Measurements from ENCODE around the gene SPEM1. TPM values are rescaled to one million over a fixed set of nuclear protein-coding genes. Genes with fewer than 3 reads are reported as not detected.

Gene SPEM1
- total and polyA plus RNA-seq, 5 donors = not detected

- Histone ChIP-seq H3K27me3 (ENCODE audit: control insufficient read depth, insufficient read depth) (no peaks in the 10 kb centered on the region), H3K27ac (ENCODE audit: low read length) (no peak overlapping the region), H3K9me3 (ENCODE audit: control insufficient read depth, low read length) (no peaks in the 10 kb centered on the region), H3K4me1 (ENCODE audit: control insufficient read depth, insufficient read depth, low read length) (no peaks in the 10 kb centered on the region), H3K4me3 (ENCODE audit: low read length) (no peak overlapping the region)
- 96% methylated on average over 10 of the region's 10 CpGs for WGBS
- DNase-seq = peak in 1 of 3 donors; percentile 34
- ATAC-seq = no peak
- intact Hi-C loops (cut with DNase I) = no loop called here
These were observed 31.3 kb upstream of the SPEM1 start for GRCh38 chr17:7388856-7389255.

DNA sequence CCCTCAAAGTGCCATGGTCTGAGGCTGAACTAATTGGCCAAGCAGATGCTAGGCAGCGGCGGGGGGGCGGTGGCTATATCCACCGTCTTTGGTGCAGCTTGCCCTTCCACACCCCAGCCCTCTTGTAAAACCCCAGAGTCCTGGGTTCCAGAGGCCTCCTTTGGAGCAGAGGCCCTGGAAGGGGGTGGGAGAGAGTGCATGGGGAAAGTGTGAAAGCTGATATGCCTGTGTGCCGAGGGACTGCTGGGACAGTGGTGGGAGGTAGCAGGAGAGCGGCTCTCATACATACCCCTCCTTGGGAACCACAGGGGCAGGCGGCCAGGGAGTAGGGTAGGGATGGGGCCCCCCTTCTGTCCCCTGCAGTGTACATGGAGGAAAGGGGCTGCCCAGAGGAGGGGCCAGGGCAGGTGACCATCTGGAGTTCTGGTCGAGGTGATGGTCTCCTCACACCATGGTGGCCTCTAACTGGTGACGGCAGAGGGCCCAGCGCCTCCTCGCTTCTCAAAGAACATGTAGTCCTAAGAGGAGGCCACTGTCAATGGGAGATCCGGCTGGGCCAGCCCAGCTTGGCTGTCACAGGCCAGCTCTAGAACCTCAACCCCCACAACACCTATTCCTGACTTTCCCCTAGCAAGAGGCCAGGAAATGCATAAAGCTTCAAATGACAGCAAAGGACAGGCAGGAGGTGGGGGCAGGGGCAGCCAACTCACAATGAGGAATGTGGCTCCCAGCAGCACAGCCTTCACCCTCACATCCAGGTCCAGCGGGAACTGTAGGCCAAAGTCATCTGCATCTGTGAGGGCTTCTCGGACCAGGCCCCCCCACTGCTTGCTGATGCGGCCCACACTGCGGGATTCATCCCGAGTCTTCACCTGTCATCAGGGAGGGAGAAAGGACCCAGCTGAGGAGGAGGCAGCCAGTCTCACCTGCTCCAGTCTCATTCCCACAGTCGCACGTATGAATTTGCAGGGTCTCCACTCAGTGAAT lies 29.9 kb upstream of the SPEM1 start:
- H3K4me1 ChIP-seq (ENCODE audit: control insufficient read depth, insufficient read depth, low read length) = no peaks in the 10 kb centered on the region
- 85% methylated on average over 19 of the region's 19 CpGs for WGBS

GRCh38 chr17:7391307-7391706 lies 28.8 kb upstream of the SPEM1 start:
- H3K4me3 ChIP-seq (ENCODE audit: low read length) = no peak overlapping the region
- H3K27me3 ChIP-seq (ENCODE audit: control insufficient read depth, insufficient read depth) = no peaks in the 10 kb centered on the region
- WGBS = 50% methylated on average over 2 of the region's 2 CpGs
- intact Hi-C loops (cut with DNase I) = loop anchor here in 1 of 4 donors (5.0 kb wide), 1 partner anchor 96 kb away; no protein-coding TSS in a partner anchor
- DNase-seq (peak in 1 of 3 donors; percentile 6), ATAC-seq (no peak)
- no peaks in the 10 kb centered on the region for H3K4me1 ChIP-seq (ENCODE audit: control insufficient read depth, insufficient read depth, low read length)
- H3K27ac ChIP-seq (ENCODE audit: low read length) = no peak overlapping the region
- H3K9me3 ChIP-seq (ENCODE audit: control insufficient read depth, low read length) = no peaks in the 10 kb centered on the region

More for the DNA sequence above, 29.9 kb upstream of the SPEM1 start:
- Histone ChIP-seq H3K27me3 (ENCODE audit: control insufficient read depth, insufficient read depth) (no peaks in the 10 kb centered on the region), H3K4me3 (ENCODE audit: low read length) (no peak overlapping the region), H3K27ac (ENCODE audit: low read length) (no peak overlapping the region), H3K9me3 (ENCODE audit: control insufficient read depth, low read length) (no peaks in the 10 kb centered on the region)
- ATAC-seq (no peak), DNase-seq (peak in 1 of 3 donors; percentile 44)
- intact Hi-C loops (cut with DNase I) = loop anchor here in 1 of 4 donors (5.0 kb wide), 1 partner anchor 97 kb away; no protein-coding TSS in a partner anchor

DNA sequence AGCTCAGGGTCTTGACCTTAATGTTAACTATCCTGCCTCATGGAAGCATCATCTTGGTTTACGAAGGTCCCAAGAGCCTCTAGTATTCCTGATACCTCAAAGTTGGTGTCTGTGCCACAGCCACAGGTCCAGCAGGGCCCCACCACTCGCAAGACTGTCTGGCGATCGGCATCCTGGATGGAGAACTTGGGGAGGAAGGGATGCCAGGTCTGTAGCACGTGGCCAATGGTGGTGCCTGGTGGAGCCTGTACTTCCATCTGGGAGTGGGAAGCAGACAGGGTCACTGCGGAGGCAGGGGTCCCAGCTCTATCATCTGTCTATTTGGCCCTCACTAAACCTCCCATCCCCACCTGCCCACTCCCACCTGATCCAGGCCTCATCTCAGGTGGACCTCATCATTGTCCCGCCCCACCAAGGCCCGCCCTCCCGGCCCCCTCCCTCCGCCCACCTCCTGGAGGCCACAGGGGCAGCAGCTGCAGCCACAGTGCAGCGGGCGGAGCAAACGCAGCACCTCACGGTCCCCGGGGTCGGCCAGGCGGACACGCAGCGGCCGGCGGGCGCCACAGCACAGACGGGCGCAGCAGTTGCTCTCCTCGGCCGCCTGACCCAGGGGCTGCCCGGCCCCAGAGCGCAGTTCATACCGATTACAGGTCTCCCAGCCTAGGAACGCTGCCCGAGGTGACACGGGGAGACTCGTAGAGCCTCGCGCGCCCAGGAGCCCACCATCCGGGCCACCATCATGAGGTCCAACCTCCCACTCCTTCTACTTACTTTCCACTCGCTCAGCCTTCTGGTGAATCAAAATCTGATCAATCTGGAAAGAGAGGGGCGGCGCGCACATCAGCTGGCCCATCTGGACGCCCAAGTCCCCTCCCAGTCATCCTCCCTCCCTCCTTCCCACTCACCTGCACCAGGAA lies 27.2 kb upstream of the SPEM1 start:
- ATAC-seq = no peak
- peak in 1 of 3 donors; percentile 52 for DNase-seq
- intact Hi-C loops (cut with DNase I) = loop anchor here in 1 of 4 donors (5.0 kb wide), 1 partner anchor 94 kb away; no protein-coding TSS in a partner anchor
- no peaks in the 10 kb centered on the region for H3K27me3 ChIP-seq (ENCODE audit: control insufficient read depth, insufficient read depth)
- no peaks in the 10 kb centered on the region for H3K9me3 ChIP-seq (ENCODE audit: control insufficient read depth, low read length)
- 74% methylated on average over 42 of the region's 42 CpGs for WGBS
- no peak overlapping the region for H3K27ac ChIP-seq (ENCODE audit: low read length)
- H3K4me3 ChIP-seq (ENCODE audit: low read length) = peak overlapping the region; percentile 92
- H3K4me1 ChIP-seq (ENCODE audit: control insufficient read depth, insufficient read depth, low read length) = no peaks in the 10 kb centered on the region

DNA sequence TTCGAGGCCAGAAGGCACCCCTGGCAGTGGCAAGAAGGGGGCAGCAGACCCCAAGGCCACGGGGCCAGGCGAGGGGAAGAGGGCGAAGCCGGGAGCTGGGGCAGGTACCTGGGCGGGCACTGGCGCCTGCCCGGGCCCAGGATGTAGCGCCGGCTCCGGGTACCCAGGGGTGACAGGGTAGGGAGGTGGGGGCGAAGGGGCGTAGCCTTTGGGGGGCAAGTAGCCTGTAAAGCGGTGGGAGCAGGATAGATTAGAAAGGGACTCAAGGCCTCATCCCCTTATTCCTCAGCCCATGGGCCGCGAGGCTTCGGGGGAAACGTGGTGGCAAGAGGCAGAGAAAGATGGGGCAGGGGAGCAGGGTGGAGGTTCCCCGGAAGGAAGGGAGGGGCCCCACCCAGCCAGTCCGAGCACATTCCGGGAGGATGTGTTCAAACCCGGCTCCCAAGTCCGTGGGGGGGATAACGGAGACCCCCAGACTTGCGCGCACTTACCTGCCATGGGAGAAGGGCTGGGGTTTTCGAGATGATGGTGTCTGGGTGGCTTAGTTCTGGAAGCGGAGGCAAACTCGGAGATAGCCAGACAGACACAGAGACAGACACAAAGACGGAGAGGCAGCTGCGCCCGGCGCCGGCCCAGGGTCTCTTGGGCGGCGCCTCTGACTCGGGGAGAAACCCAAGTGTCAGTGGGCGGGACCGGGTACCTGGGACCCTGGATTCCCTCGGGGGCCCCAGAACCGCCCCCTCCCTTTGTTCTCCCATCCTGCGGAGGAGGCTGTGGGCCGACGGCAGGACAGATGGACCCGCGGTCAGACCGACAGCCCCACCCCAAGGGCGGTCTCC lies 26.3 kb upstream of the SPEM1 start:
- ATAC-seq = peak; percentile 7 to 44
- H3K4me3 ChIP-seq (ENCODE audit: low read length) = peak overlapping the region; percentile 92
- no peaks in the 10 kb centered on the region for H3K9me3 ChIP-seq (ENCODE audit: control insufficient read depth, low read length)
- intact Hi-C loops (cut with DNase I) = loop anchor here in 1 of 4 donors (5.0 kb wide), 1 partner anchor 93 kb away; no protein-coding TSS in a partner anchor
- 6% methylated on average over 48 of the region's 48 CpGs for WGBS
- peak in 1 of 3 donors; percentile 62 for DNase-seq
- H3K4me1 ChIP-seq (ENCODE audit: control insufficient read depth, insufficient read depth, low read length) = no peaks in the 10 kb centered on the region
- H3K27ac ChIP-seq (ENCODE audit: low read length) = peak overlapping the region; percentile 75
- H3K27me3 ChIP-seq (ENCODE audit: control insufficient read depth, insufficient read depth) = no peaks in the 10 kb centered on the region

- intact Hi-C loops (cut with DNase I) = loop anchor here in 1 of 4 donors (5.0 kb wide), 1 partner anchor 93 kb away; no protein-coding TSS in a partner anchor
- Histone ChIP-seq H3K27me3 (ENCODE audit: control insufficient read depth, insufficient read depth) (no peaks in the 10 kb centered on the region), H3K4me1 (ENCODE audit: control insufficient read depth, insufficient read depth, low read length) (no peaks in the 10 kb centered on the region), H3K27ac (ENCODE audit: low read length) (peak within 1 kb of the TSS; percentile 98), H3K4me3 (ENCODE audit: low read length) (peak within 1 kb of the TSS; percentile 92), H3K9me3 (ENCODE audit: control insufficient read depth, low read length) (no peaks in the 10 kb centered on the region)
- ATAC-seq (peak; percentile 93 to 95), DNase-seq (peak; percentile 91 to 97 (median 96))
- under 1% methylated on average over 71 of the region's 71 CpGs for WGBS
These were observed 25.5 kb upstream of the SPEM1 start, which contains the start of gene PLSCR3 for GRCh38 chr17:7394452-7395191. TSS of gene PLSCR3 (minus strand) at chr17:7394525. CDS start at chr17:7394110, 415 bp downstream.

DNA sequence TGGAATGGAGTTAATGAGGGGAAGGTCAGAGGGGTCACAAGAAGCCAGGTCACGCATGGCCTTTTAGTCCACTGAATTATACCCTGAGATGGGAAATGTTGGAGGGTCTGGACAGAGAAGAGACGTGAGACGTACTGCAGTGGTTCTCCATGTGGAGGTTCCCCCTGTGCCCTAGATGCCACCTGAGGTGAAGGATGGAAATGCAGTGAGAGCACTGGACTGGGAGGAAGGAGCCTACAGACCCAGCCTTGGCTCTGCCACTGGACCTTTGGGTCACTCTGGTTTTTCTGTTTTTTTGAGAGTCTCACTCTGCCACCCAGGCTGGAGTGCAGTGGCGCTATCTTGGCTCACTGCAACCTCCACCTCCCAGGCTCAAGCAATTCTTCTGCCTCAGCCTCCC lies 24.0 kb upstream of the SPEM1 start:
- WGBS = 91% methylated on average over 4 of the region's 4 CpGs
- Histone ChIP-seq H3K9me3 (ENCODE audit: control insufficient read depth, low read length) (no peaks in the 10 kb centered on the region), H3K4me1 (ENCODE audit: control insufficient read depth, insufficient read depth, low read length) (no peaks in the 10 kb centered on the region), H3K27me3 (ENCODE audit: control insufficient read depth, insufficient read depth) (no peaks in the 10 kb centered on the region), H3K4me3 (ENCODE audit: low read length) (no peak overlapping the region), H3K27ac (ENCODE audit: low read length) (no peak overlapping the region)
- intact Hi-C loops (cut with DNase I) = no loop called here
- ATAC-seq = no peak
- peak in 1 of 3 donors; percentile 3 for DNase-seq

DNA sequence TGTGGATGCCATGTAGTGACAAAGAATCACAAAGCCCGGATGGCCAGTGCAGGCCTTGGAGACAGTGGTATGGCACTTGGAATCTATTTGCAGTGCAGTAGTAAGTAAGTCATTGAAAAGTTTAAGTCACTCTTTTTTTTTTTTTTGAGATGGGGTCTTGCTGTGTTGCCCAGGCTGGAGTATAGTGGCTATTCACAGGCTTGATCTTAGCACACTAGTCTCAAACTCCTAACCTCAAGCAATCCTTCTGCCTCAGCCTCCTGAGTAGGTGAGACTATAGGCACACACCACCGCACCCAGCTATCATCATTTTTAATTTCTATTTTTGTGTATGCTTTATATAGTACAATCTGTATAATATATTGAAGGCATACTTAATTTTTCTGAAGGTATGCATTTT lies 21.5 kb upstream of the SPEM1 start:
- ATAC-seq (no peak), DNase-seq (no peak)
- Histone ChIP-seq H3K4me3 (ENCODE audit: low read length) (no peak overlapping the region), H3K27ac (ENCODE audit: low read length) (no peak overlapping the region), H3K27me3 (ENCODE audit: control insufficient read depth, insufficient read depth) (no peaks in the 10 kb centered on the region), H3K9me3 (ENCODE audit: control insufficient read depth, low read length) (no peaks in the 10 kb centered on the region), H3K4me1 (ENCODE audit: control insufficient read depth, insufficient read depth, low read length) (peaks cover 3% of the 10 kb centered on the region)
- WGBS = 83% methylated on average over 2 of the region's 2 CpGs
- intact Hi-C loops (cut with DNase I) = no loop called here

GRCh38 chr17:7403043-7403726 lies 16.9 kb upstream of the SPEM1 start:
- no peaks in the 10 kb centered on the region for H3K27me3 ChIP-seq (ENCODE audit: control insufficient read depth, insufficient read depth)
- DNase-seq (peak; percentile 81 to 91 (median 91)), ATAC-seq (peak; percentile 15 to 25)
- H3K4me1 ChIP-seq (ENCODE audit: control insufficient read depth, insufficient read depth, low read length) = peaks cover 3% of the 10 kb centered on the region
- H3K4me3 ChIP-seq (ENCODE audit: low read length) = peak overlapping the region; percentile 65
- WGBS = 12% methylated on average over 16 of the region's 16 CpGs
- no peaks in the 10 kb centered on the region for H3K9me3 ChIP-seq (ENCODE audit: control insufficient read depth, low read length)
- intact Hi-C loops (cut with DNase I) = no loop called here
- peak overlapping the region; percentile 98 for H3K27ac ChIP-seq (ENCODE audit: low read length)
